Activated T-cell treated with anti-CD3 and anti-CD28 coated beads, Interleukin-2, amount 50 U/mL, for 48 hours (primary cell): ENCODE results near the gene PNMT.

Experiments
- DNase-seq, 2 experiments: peaks; one replicate each; pipeline ENCODE4 v3.0.0-alpha.2; 2020

The PNMT gene

GRCh38 chr17:39633570-39634183 lies 34.6 kb upstream of the PNMT start:
- DNase-seq: no peak

- DNase-seq: peak in 1 of 2 experiments; percentile 43
Measured at GRCh38 chr17:39634384-39634871, 33.8 kb upstream of the PNMT start.

- DNase-seq: no peak
Measured at GRCh38 chr17:39635614-39636176, 32.6 kb upstream of the PNMT start.

- no peak for DNase-seq
Measured at GRCh38 chr17:39636587-39636926, 31.7 kb upstream of the PNMT start.

- DNase-seq: peak; percentile 92 to 95
Measured at GRCh38 chr17:39636927-39637736, 31.1 kb upstream of the PNMT start, which contains the start of gene STARD3. Gene STARD3, plus strand, starts transcription at chr17:39637144. Its CDS starts 16,388 bp downstream, at chr17:39653532.

- DNase-seq: no peak
Measured at GRCh38 chr17:39638317-39638716, 29.9 kb upstream of the PNMT start.

- DNase-seq: no peak
Measured at GRCh38 chr17:39639043-39639442, 29.2 kb upstream of the PNMT start.

- no peak for DNase-seq
Measured at GRCh38 chr17:39639566-39640458, 28.4 kb upstream of the PNMT start.

GRCh38 chr17:39640591-39641031 lies 27.6 kb upstream of the PNMT start:
- no peak for DNase-seq

- no peak for DNase-seq
Measured at GRCh38 chr17:39641097-39641496, 27.2 kb upstream of the PNMT start.

- DNase-seq: no peak
Measured at GRCh38 chr17:39641883-39642282, 26.4 kb upstream of the PNMT start.

- no peak for DNase-seq
Measured at GRCh38 chr17:39642291-39643074, 25.8 kb upstream of the PNMT start.

GRCh38 chr17:39643271-39643670 lies 25.0 kb upstream of the PNMT start:
- no peak for DNase-seq

GRCh38 chr17:39647256-39647655 lies 21.0 kb upstream of the PNMT start:
- DNase-seq: no peak

- no peak for DNase-seq
Measured at GRCh38 chr17:39648616-39649366, 19.5 kb upstream of the PNMT start.

GRCh38 chr17:39650121-39650579 lies 18.1 kb upstream of the PNMT start:
- no peak for DNase-seq

GRCh38 chr17:39651923-39652586 lies 16.2 kb upstream of the PNMT start:
- DNase-seq: no peak

GRCh38 chr17:39652587-39653315 lies 15.5 kb upstream of the PNMT start:
- no peak for DNase-seq

GRCh38 chr17:39653316-39653661 lies 15.0 kb upstream of the PNMT start:
- no peak for DNase-seq
